Natural killer cell treated with Interleukin-12 subunit alpha and Interleukin-12 subunit beta and Interleukin-15 and Interleukin-18, amount 100 ng/mL, for 72 hours (primary cell): Measurements from ENCODE around the gene AP5S1. TPM values are rescaled to one million over a fixed set of nuclear protein-coding genes. Genes with fewer than 3 reads are reported as not detected.

Experiments used
- ATAC-seq, 2 donors: fragments of 150-1000 bp; cut with Tn5 transposase in 1 of 2; sonication (Bioruptor Pico), chemical (Tn5 transposase) in 1 of 2; 2 replicates each; pipeline ENCODE4 v1.10.0; 2021
- DNase-seq: peaks from one replicate; pipeline ENCODE4 v3.0.0; 2022; ENCODE audit warnings: low spot score
- H3K27ac Mint-ChIP-seq, 2 donors: 1 replicate in 1 of 2; 2 replicates in 1 of 2; pipeline ENCODE4 v1.8.0; 2022; ENCODE audit warnings: mixed read lengths in 2 of 2, mild to moderate bottlenecking in 1 of 2, moderate library complexity in 1 of 2
- H3K27me3 Mint-ChIP-seq, 2 donors: 1 replicate in 1 of 2; 2 replicates in 1 of 2; pipeline ENCODE4 v1.8.0; 2022; ENCODE audit warnings: mixed read lengths in 2 of 2
- H3K36me3 Mint-ChIP-seq: one replicate; pipeline ENCODE4 v1.8.0; 2022; ENCODE audit warnings: mixed read lengths
- H3K4me1 Mint-ChIP-seq, 2 donors: 1 replicate in 1 of 2; 2 replicates in 1 of 2; pipeline ENCODE4 v1.8.0; 2022; ENCODE audit warnings: low read depth in 2 of 2, mixed read lengths in 2 of 2, mild to moderate bottlenecking in 1 of 2
- H3K4me3 Mint-ChIP-seq: one replicate; pipeline ENCODE4 v1.8.0; 2022; ENCODE audit warnings: mixed read lengths
- H3K9me3 Mint-ChIP-seq: 2 replicates; pipeline ENCODE4 v1.8.0; 2022; ENCODE audit warnings: mixed read lengths
- total RNA-seq, 2 donors: library from RNA; stranded (reverse); gene quantifications; one replicate each; pipeline ENCODE4 v1.2.3, GENCODE V29; 2022

The AP5S1 gene
- total RNA-seq: 10 to 100 TPM; 13.5 to 19.7 TPM

DNA sequence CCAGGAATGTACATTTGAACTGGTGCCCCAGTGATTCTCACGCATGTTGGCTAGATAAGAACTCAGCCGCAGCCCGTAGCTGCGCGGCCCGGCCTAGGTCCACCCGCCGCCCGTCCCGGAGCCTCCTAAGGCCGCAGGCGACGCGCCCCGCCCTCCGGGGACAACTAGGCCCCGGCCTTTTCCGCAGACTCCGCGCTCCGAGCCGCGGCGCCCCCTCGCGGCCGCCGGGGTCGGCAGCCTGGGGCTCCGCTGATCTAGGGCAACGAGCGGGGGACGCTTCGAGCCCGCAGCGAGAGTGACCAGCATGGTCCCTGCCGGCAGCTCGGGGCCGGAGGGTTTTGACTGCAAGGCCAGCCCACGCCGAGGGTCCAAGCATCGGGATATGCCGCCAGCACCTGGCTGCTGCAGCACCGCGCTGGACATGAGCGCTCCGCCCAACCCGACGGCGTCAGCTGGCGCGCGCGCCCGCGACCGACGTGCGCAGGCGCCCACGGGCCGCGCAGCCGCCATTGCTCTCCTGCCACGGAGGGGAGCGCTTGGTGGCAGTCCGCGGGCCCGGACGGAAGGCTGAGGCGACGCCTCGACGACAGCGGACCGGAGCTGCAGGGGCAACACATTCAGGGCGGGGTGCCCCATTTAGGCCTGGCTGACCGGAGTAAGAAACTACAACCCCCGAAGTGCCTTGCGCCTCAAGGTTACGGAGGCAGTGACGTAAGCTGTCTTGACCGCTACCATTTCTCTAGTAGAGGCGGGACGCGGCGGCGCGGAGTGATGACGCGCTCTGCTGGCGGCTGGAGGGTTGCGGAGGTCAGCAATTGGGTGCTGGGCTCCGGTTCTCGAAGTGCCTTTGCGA, at the start of gene AP5S1:
Gene AP5S1, plus strand, starts transcription at position 500 of the 853 bp plus-strand sequence. CDS start 1,571 bp downstream, outside the sequence.
- H3K4me1 Mint-ChIP-seq: peaks cover 33 to 44% of the 10 kb centered on the region in 2 donors
- peak within 1 kb of the TSS; percentile 93 to 95 for H3K27ac Mint-ChIP-seq
- peak within 1 kb of the TSS; percentile 94 for H3K4me3 Mint-ChIP-seq
- H3K36me3 Mint-ChIP-seq: no peaks in the 10 kb centered on the region
- DNase-seq (peak; percentile 98), ATAC-seq (peak; percentile 90 to 93)
- no peaks in the 10 kb centered on the region for H3K9me3 Mint-ChIP-seq
- no peaks in the 10 kb centered on the region for H3K27me3 Mint-ChIP-seq

- no peak for DNase-seq
- Mint-ChIP-seq H3K4me1 (peaks cover 9 to 13% of the 10 kb centered on the region in 2 donors), H3K27me3 (peaks cover 0 to 2% of the 10 kb centered on the region in 2 donors), H3K9me3 (no peaks in the 10 kb centered on the region), H3K4me3 (no peak overlapping the region), H3K36me3 (no peaks in the 10 kb centered on the region), H3K27ac (no peak overlapping the region)
- no peak for ATAC-seq
These were observed 48.7 kb upstream of the AP5S1 start for GRCh38 chr20:3771552-3772058.

DNA sequence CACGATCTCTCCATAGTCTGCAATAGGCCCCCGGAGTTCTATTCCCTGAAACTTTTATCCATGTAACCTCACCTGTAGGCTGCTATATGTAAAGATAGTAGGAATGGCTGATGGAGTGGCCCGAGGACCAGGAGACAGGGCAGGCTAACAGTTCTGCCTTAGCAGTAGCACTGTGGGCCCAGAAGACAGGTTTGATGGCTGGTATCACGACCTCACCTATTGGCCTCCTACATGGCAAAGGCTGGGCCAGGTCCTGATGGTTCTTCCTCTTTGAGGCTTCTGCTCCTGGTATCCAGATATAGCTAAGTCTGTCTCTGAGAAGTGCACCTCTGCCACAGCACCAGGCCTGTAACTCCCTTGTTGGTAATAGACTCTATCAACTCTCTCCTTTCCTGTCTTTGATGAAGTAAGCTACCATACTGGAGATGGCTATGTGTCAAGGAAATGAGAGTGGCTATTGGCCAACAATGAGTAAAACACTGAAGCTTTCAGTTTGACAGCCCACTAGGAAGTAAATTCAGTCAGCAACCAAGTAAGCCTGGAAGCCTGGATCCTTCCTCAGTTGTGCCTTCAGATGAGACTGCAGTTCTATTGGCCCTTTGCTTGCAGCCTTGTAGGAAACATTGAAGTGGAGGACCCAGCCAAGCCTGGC, 44.8 kb upstream of the AP5S1 start:
- H3K36me3 Mint-ChIP-seq: no peaks in the 10 kb centered on the region
- no peaks in the 10 kb centered on the region for H3K9me3 Mint-ChIP-seq
- H3K27me3 Mint-ChIP-seq: peaks cover 0 to 2% of the 10 kb centered on the region in 2 donors
- H3K27ac Mint-ChIP-seq: no peak overlapping the region
- no peak for DNase-seq
- no peak for ATAC-seq
- peaks cover 13 to 15% of the 10 kb centered on the region in 2 donors for H3K4me1 Mint-ChIP-seq
- H3K4me3 Mint-ChIP-seq: no peak overlapping the region

DNA sequence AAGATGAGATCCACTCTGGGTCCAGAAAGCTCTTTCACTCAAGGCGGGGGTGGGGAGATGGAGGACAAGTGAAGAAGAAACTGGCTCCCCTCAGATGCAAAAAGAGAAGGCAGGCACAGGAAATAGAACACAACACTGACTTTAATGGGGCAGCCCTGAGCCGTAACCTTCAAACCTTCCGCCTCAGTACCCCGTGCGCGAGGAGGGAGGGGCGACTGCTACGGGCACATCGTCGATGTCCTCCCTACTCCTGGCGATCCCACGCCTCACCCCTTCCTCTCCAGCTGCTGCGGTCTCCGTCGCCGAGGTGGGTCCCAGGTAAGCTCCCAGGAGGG, 43.0 kb upstream of the AP5S1 start:
- ATAC-seq (peak; percentile 18 to 49), DNase-seq (no peak)
- Mint-ChIP-seq H3K36me3 (no peaks in the 10 kb centered on the region), H3K27me3 (peaks cover 0 to 2% of the 10 kb centered on the region in 2 donors), H3K4me1 (peaks cover 27 to 31% of the 10 kb centered on the region in 2 donors), H3K27ac (no peak overlapping the region), H3K9me3 (no peaks in the 10 kb centered on the region), H3K4me3 (peak overlapping the region; percentile 70)

DNA sequence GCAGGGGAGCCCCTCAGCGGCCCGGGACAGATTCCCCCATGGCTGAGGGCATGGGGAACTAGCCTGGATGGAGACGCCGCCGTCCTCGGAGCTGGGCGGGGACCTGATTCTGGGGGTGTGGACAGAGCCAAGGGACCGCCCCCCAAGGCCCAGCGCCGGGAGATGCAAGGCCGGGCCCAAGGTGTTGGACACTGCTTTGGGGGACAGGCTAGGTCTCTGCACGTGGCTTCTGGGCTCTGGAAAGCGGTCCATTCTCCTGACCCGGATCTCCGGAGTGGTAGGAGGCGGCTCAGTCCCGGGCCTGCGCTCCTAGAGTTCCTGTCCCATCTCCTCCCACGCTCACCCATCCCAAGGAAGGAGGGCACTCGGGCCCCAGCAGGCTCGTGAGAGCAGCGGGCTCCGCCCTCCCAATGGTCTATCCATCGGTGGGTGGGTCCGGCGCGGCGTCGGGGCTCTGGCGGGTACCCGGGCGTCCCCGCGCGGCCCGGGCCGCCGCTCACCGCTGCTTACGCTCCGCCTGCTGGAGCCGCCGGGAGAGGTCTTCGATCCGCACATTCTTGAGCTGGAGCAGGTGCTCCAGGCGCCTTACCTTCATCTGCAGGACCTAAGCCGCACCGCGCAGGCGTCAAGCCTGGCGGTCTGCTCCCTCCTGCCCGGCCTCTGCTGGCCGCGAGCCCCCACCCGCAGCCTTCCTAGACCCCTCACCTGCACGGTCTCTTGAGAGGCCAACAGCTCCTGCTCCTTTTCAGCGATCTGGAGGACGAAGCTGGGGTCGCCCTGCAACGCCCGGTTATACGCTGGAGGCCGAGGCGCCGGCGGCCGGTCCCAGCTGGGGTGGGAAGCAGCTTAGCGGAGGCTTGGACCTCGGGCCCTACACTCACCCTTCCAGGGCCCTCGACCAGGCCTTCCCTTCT, 42.4 kb upstream of the AP5S1 start:
- H3K27me3 Mint-ChIP-seq: peaks cover 0 to 2% of the 10 kb centered on the region in 2 donors
- ATAC-seq: peak; percentile 83 to 84
- H3K4me1 Mint-ChIP-seq: peaks cover 27 to 31% of the 10 kb centered on the region in 2 donors
- H3K4me3 Mint-ChIP-seq: peak overlapping the region; percentile 70
- DNase-seq: no peak
- no peak overlapping the region for H3K27ac Mint-ChIP-seq
- no peaks in the 10 kb centered on the region for H3K36me3 Mint-ChIP-seq
- H3K9me3 Mint-ChIP-seq: no peaks in the 10 kb centered on the region

DNA sequence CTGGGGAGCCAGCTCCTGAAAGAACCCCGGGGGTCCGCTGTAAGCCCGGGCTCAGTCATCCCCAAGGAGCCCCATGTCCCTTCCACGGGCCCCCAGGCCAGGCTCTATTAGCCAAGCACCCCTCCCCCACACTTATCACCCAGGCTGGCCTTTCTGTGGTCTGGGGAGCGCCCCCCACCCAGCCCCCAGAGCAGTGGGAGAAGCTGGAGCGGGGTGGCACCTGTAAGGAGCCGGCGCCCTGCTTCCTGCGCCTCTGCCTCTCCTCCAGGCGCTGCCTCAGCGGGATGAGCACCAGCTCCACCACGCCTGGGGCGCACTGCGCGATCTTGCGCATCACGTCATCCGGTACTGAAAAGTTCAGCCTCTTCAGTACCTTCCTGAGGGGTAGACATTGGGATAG, 41.4 kb upstream of the AP5S1 start:
- DNase-seq (no peak), ATAC-seq (no peak)
- Mint-ChIP-seq H3K4me3 (peak overlapping the region; percentile 39), H3K4me1 (peaks cover 32 to 36% of the 10 kb centered on the region in 2 donors), H3K27ac (no peak overlapping the region), H3K9me3 (no peaks in the 10 kb centered on the region), H3K36me3 (no peaks in the 10 kb centered on the region), H3K27me3 (no peaks in the 10 kb centered on the region)

DNA sequence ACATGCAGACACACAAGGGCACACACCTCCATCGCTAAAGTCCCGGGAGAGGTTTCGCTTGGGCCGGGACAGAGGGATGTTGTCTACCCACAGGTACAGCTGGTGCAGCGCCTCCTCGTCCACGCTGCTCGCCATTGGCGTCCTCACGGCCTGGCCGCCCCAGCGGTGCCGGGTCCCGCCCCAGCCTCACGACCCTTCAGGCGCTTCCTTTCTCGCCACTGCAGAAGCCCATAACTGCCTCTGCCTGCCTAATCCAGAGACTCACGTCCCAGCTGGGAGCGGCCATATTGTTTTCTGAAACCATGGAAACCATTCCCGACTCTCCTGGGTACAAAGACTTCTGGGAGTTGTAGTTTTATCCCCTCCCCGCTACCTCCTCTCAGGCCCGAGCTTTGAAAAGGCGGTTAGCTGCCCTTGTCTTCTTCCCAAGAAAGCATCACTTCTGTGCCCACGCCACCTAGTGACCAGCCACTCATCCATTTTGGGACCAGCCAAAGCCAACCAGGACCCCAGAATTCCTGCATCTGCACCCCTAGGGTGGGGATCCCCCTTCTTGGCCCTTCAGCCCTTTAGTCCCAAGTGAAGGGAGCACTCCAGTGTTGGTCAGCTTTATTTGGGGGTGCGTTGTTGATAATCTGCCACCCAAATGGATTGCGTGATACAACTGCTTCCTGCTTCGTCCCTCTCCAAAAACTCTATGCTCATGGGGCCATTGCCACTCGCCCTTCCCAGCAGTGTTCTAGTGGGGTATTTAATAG, 39.0 kb upstream of the AP5S1 start, which contains the start of gene SPEF1:
Gene SPEF1, minus strand, starts transcription at position 296 of the 758 bp plus-strand sequence. Its CDS starts 161 bp downstream, at position 135.
- Mint-ChIP-seq H3K27me3 (no peaks in the 10 kb centered on the region), H3K4me3 (peak within 1 kb of the TSS; percentile 19), H3K27ac (peak within 1 kb of the TSS; percentile 48 to 50), H3K36me3 (no peaks in the 10 kb centered on the region), H3K4me1 (peaks cover 41% of the 10 kb centered on the region in 2 donors), H3K9me3 (no peaks in the 10 kb centered on the region)
- DNase-seq (no peak), ATAC-seq (peak; percentile 51 to 74)

DNA sequence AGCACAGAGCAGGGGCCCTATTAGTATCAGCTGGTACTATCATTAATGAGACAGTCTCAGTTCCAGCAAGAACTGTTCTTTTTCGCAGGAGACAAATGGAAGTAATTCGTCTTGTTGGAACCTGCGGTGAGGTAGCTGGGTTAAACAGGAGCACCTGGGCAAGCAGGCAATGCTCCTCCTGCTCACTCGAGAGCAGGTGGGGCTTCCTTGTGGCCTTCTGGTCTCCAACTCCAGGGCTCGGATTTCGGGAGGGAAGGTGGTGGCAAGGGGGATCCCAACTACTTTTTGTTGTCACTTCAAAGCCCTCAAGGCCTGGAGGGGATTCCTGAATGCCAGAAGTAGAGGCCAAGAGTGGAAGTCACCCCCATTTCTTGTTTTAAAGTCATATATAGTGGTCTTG, 37.8 kb upstream of the AP5S1 start:
- ATAC-seq (no peak), DNase-seq (no peak)
- Mint-ChIP-seq H3K27ac (peak overlapping the region; percentile 48 to 50), H3K36me3 (no peaks in the 10 kb centered on the region), H3K9me3 (no peaks in the 10 kb centered on the region), H3K27me3 (no peaks in the 10 kb centered on the region), H3K4me1 (peaks cover 38% of the 10 kb centered on the region in 2 donors), H3K4me3 (no peak overlapping the region)

- DNase-seq: peak; percentile 25
- H3K27ac Mint-ChIP-seq: no peak overlapping the region
- H3K9me3 Mint-ChIP-seq: no peaks in the 10 kb centered on the region
- ATAC-seq: no peak
- H3K4me1 Mint-ChIP-seq: peaks cover 40 to 41% of the 10 kb centered on the region in 2 donors
- H3K27me3 Mint-ChIP-seq: no peaks in the 10 kb centered on the region
- no peak overlapping the region for H3K4me3 Mint-ChIP-seq
- no peaks in the 10 kb centered on the region for H3K36me3 Mint-ChIP-seq
These were observed 37.3 kb upstream of the AP5S1 start for GRCh38 chr20:3783068-3783489.

DNA sequence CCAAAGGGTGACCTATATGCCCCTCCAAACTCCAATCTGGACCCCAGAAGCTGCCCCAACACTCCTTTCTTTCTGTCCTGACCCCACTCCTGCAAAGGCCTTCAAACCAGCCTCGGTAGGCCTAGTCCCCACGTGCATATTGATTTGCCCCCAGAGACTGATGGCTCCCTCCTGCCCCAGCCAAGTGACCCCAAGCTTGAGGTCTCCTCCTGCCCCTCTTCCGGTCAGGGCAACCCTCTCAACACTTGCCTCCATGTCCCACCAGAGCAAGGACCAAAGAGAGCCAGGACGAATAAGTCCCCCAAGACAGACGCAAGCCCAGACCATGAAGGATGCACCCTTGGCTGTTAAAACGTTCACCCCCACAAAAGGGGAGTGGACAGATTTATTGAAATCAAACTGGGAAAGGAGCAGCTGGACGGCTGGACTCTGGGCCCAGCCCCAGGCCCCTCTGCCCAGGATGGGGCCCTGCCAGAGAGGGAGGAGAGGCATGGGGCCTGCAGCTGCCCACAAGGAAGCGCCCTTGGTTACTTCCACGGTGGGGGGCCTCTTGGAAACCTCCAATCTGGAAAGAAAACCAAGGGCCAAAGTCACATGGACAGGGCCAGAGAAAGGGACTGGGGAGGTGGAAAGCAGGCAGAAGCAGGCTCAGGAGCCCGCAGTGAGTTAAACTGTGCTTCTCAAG, 36.7 kb upstream of the AP5S1 start:
- DNase-seq (peak; percentile 18), ATAC-seq (no peak)
- peaks cover 41 to 42% of the 10 kb centered on the region in 2 donors for H3K4me1 Mint-ChIP-seq
- no peak overlapping the region for H3K27ac Mint-ChIP-seq
- no peaks in the 10 kb centered on the region for H3K9me3 Mint-ChIP-seq
- no peaks in the 10 kb centered on the region for H3K27me3 Mint-ChIP-seq
- no peaks in the 10 kb centered on the region for H3K36me3 Mint-ChIP-seq
- peak overlapping the region; percentile 12 for H3K4me3 Mint-ChIP-seq

DNA sequence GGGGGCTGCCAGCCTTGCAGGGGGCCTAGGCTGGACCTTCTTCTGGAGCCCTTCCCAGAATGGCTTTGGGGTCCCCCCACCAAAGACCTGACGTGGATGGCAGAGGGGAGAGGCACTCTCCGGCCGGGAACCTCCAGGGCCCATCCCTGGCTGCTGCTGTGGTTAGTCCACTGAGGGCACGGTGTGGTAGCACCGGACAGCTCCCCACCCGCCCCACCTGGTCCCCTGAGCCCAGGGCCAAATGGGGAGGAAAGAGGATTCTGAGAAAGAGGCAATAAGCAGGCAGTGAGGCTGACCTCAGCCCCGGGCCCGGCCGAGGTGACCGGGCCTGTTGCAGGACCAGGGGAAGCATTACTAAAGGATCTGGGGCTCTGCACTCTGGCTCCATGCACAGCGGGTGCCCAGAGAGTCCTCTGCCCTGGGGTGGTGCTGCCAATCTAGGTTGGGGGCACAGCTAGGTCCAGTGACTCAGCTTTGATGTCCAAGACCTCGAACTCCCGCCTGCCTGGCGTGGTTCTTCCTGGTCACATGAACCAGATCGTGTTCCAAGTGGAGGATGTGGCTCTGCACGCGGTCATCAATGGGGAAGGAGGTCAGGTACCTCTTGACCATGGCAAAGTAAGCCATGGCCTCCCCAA, 36.0 kb upstream of the AP5S1 start:
- ATAC-seq (no peak), DNase-seq (no peak)
- H3K4me1 Mint-ChIP-seq: peaks cover 43 to 48% of the 10 kb centered on the region in 2 donors
- no peaks in the 10 kb centered on the region for H3K27me3 Mint-ChIP-seq
- H3K36me3 Mint-ChIP-seq: no peaks in the 10 kb centered on the region
- H3K9me3 Mint-ChIP-seq: no peaks in the 10 kb centered on the region
- peak overlapping the region; percentile 62 to 85 for H3K27ac Mint-ChIP-seq
- H3K4me3 Mint-ChIP-seq: peak overlapping the region; percentile 79

GRCh38 chr20:3784863-3785239, 35.5 kb upstream of the AP5S1 start:
- ATAC-seq (no peak), DNase-seq (peak; percentile 31)
- Mint-ChIP-seq H3K27me3 (no peaks in the 10 kb centered on the region), H3K27ac (peak overlapping the region; percentile 62 to 85), H3K4me1 (peaks cover 43 to 48% of the 10 kb centered on the region in 2 donors), H3K36me3 (no peaks in the 10 kb centered on the region), H3K4me3 (peak overlapping the region; percentile 79), H3K9me3 (no peaks in the 10 kb centered on the region)
